Uterus (tissue), 2 donors: ENCODE results near the gene RASGEF1C.

ENCODE experiments used
- POLR2A ChIP-seq, 2 donors: fragments of 450-650 bp; IDR thresholded peaks; one replicate each; pipeline ENCODE4 v1.6.1; 2016; ENCODE audit warnings: antibody characterized with exemption in 2 of 2, mild to moderate bottlenecking in 1 of 2, moderate library complexity in 1 of 2
- TF ChIP-seq, protein P1 (sequence below), 4 experiments: fragments of 200-600 bp in 2 of 4; fragments of 450-650 bp in 2 of 4; sonication (generic) in 2 of 4; IDR thresholded peaks; one replicate each; pipeline ENCODE4 v1.5.1; 2016 to 2019; ENCODE audit warnings: antibody characterized with exemption in 4 of 4, mild to moderate bottlenecking in 2 of 4, moderate library complexity in 1 of 4

DNA sequence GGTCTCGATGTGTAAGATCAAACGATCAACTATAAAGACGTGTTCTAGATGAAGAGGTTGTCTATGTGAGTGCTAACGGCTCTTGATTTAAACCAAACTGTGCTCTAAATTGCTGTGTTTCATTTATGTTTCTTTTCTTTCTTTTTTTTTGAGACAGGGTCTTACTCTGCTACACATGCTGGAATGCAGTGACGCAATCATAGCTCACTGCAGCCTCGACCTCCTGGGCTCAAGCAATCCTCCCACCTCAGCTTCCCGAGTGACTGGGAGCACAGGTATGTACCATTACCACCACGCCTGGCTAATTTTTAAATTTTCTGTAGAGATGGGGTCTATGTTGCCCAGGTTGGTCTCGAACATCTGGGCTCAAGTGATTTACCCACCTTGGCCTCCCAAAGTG, 113.5 kb downstream of the RASGEF1C start:
- TF ChIP-seq, protein P1, sequence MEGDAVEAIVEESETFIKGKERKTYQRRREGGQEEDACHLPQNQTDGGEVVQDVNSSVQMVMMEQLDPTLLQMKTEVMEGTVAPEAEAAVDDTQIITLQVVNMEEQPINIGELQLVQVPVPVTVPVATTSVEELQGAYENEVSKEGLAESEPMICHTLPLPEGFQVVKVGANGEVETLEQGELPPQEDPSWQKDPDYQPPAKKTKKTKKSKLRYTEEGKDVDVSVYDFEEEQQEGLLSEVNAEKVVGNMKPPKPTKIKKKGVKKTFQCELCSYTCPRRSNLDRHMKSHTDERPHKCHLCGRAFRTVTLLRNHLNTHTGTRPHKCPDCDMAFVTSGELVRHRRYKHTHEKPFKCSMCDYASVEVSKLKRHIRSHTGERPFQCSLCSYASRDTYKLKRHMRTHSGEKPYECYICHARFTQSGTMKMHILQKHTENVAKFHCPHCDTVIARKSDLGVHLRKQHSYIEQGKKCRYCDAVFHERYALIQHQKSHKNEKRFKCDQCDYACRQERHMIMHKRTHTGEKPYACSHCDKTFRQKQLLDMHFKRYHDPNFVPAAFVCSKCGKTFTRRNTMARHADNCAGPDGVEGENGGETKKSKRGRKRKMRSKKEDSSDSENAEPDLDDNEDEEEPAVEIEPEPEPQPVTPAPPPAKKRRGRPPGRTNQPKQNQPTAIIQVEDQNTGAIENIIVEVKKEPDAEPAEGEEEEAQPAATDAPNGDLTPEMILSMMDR (IDR thresholded peaks at IDR 0.05): no peak
- TF ChIP-seq POLR2A (IDR thresholded peaks at IDR 0.05): no peak
